Measurements from ENCODE around the gene BNC1.
"Not testable (repeated sequence)": the region's sequence is repeated elsewhere in the genome, so short reads cannot be mapped to it uniquely, and the experiment has no call there.

BNC1 gene

GRCh38 chr15:83285284-83285978, 967 bp upstream of the BNC1 start:
- Mint-ChIP-seq H3K4me1 (ENCODE audit: low read depth) (peaks cover 3% of the 10 kb centered on the region), H3K27me3 (ENCODE audit: low read depth) (peaks cover 77% of the 10 kb centered on the region), H3K36me3 (ENCODE audit: low read depth) (no peaks in the 10 kb centered on the region), H3K27ac (no peak overlapping the region), H3K4me3 (no peak overlapping the region), H3K9me3 (no peaks in the 10 kb centered on the region)

- Mint-ChIP-seq H3K9me3 (no peaks in the 10 kb centered on the region), H3K27ac (peak overlapping the region; percentile 19), H3K4me3 (no peak overlapping the region), H3K36me3 (ENCODE audit: low read depth) (no peaks in the 10 kb centered on the region), H3K27me3 (ENCODE audit: low read depth) (peaks cover 82% of the 10 kb centered on the region), H3K4me1 (ENCODE audit: low read depth) (peaks cover 3% of the 10 kb centered on the region)
Measured at GRCh38 chr15:83283813-83284558, 478 bp downstream of the BNC1 start.

- peaks cover 86% of the 10 kb centered on the region for H3K27me3 Mint-ChIP-seq (ENCODE audit: low read depth)
- peaks cover 3% of the 10 kb centered on the region for H3K4me1 Mint-ChIP-seq (ENCODE audit: low read depth)
- no peak overlapping the region for H3K27ac Mint-ChIP-seq
- no peaks in the 10 kb centered on the region for H3K9me3 Mint-ChIP-seq
- no peak overlapping the region for H3K4me3 Mint-ChIP-seq
- no peaks in the 10 kb centered on the region for H3K36me3 Mint-ChIP-seq (ENCODE audit: low read depth)
Measured at GRCh38 chr15:83283138-83283812, 1.2 kb downstream of the BNC1 start.

- H3K36me3 Mint-ChIP-seq (ENCODE audit: low read depth), result no peaks in the 10 kb centered on the region
- no peak overlapping the region for H3K27ac Mint-ChIP-seq
- no peaks in the 10 kb centered on the region for H3K9me3 Mint-ChIP-seq
- peaks cover 3% of the 10 kb centered on the region for H3K4me1 Mint-ChIP-seq (ENCODE audit: low read depth)
- no peak overlapping the region for H3K4me3 Mint-ChIP-seq
- peaks cover 84% of the 10 kb centered on the region for H3K27me3 Mint-ChIP-seq (ENCODE audit: low read depth)
Measured at GRCh38 chr15:83282776-83283137, 1.7 kb downstream of the BNC1 start.

- Mint-ChIP-seq H3K36me3 (ENCODE audit: low read depth) (no peaks in the 10 kb centered on the region), H3K4me1 (ENCODE audit: low read depth) (peaks cover 3% of the 10 kb centered on the region), H3K27me3 (ENCODE audit: low read depth) (peaks cover 80% of the 10 kb centered on the region), H3K9me3 (no peaks in the 10 kb centered on the region), H3K27ac (no peak overlapping the region), H3K4me3 (no peak overlapping the region)
Measured at GRCh38 chr15:83282141-83282540, 2.3 kb downstream of the BNC1 start.

GRCh38 chr15:83278191-83278590, 6.3 kb downstream of the BNC1 start:
- no peaks in the 10 kb centered on the region for H3K4me1 Mint-ChIP-seq (ENCODE audit: low read depth)
- no peak overlapping the region for H3K27ac Mint-ChIP-seq
- H3K27me3 Mint-ChIP-seq (ENCODE audit: low read depth), result peaks cover 60% of the 10 kb centered on the region
- no peaks in the 10 kb centered on the region for H3K9me3 Mint-ChIP-seq
- no peak overlapping the region for H3K4me3 Mint-ChIP-seq
- no peaks in the 10 kb centered on the region for H3K36me3 Mint-ChIP-seq (ENCODE audit: low read depth)

- Mint-ChIP-seq H3K27ac (no peak overlapping the region), H3K4me3 (no peak overlapping the region), H3K9me3 (no peaks in the 10 kb centered on the region), H3K36me3 (ENCODE audit: low read depth) (no peaks in the 10 kb centered on the region), H3K27me3 (ENCODE audit: low read depth) (peaks cover 46% of the 10 kb centered on the region), H3K4me1 (ENCODE audit: low read depth) (no peaks in the 10 kb centered on the region)
Measured at GRCh38 chr15:83276661-83277060, 7.8 kb downstream of the BNC1 start.

GRCh38 chr15:83275412-83275811, 9.1 kb downstream of the BNC1 start:
- H3K4me1 Mint-ChIP-seq (ENCODE audit: low read depth), result no peaks in the 10 kb centered on the region
- no peaks in the 10 kb centered on the region for H3K9me3 Mint-ChIP-seq
- H3K27ac Mint-ChIP-seq, result no peak overlapping the region
- peaks cover 39% of the 10 kb centered on the region for H3K27me3 Mint-ChIP-seq (ENCODE audit: low read depth)
- no peaks in the 10 kb centered on the region for H3K36me3 Mint-ChIP-seq (ENCODE audit: low read depth)
- no peak overlapping the region for H3K4me3 Mint-ChIP-seq

GRCh38 chr15:83270176-83270575, 14.3 kb downstream of the BNC1 start:
- Mint-ChIP-seq H3K9me3 (no peaks in the 10 kb centered on the region), H3K36me3 (ENCODE audit: low read depth) (no peaks in the 10 kb centered on the region), H3K27ac (no peak overlapping the region), H3K4me3 (no peak overlapping the region), H3K4me1 (ENCODE audit: low read depth) (no peaks in the 10 kb centered on the region), H3K27me3 (ENCODE audit: low read depth) (peaks cover 27% of the 10 kb centered on the region)

GRCh38 chr15:83268147-83268546, 16.3 kb downstream of the BNC1 start:
- Mint-ChIP-seq H3K36me3 (ENCODE audit: low read depth) (no peaks in the 10 kb centered on the region), H3K4me3 (no peak overlapping the region), H3K9me3 (no peaks in the 10 kb centered on the region), H3K4me1 (ENCODE audit: low read depth) (no peaks in the 10 kb centered on the region), H3K27ac (no peak overlapping the region), H3K27me3 (ENCODE audit: low read depth) (peaks cover 30% of the 10 kb centered on the region)

- H3K36me3 Mint-ChIP-seq (ENCODE audit: low read depth), result no peaks in the 10 kb centered on the region
- H3K27ac Mint-ChIP-seq, result no peak overlapping the region
- H3K4me3 Mint-ChIP-seq, result no peak overlapping the region
- H3K4me1 Mint-ChIP-seq (ENCODE audit: low read depth), result no peaks in the 10 kb centered on the region
- peaks cover 27% of the 10 kb centered on the region for H3K27me3 Mint-ChIP-seq (ENCODE audit: low read depth)
- H3K9me3 Mint-ChIP-seq, result no peaks in the 10 kb centered on the region
Measured at GRCh38 chr15:83262594-83263315, 21.7 kb downstream of the BNC1 start.

- H3K27ac Mint-ChIP-seq; H3K9me3 Mint-ChIP-seq; H3K4me3 Mint-ChIP-seq; H3K4me1 Mint-ChIP-seq (ENCODE audit: low read depth); H3K36me3 Mint-ChIP-seq (ENCODE audit: low read depth): not testable (repeated sequence)
- peaks cover 25% of the 10 kb centered on the region for H3K27me3 Mint-ChIP-seq (ENCODE audit: low read depth)
Measured at GRCh38 chr15:83262181-83262580, 22.3 kb downstream of the BNC1 start.

- Mint-ChIP-seq H3K9me3 (no peaks in the 10 kb centered on the region), H3K27me3 (ENCODE audit: low read depth) (peaks cover 45% of the 10 kb centered on the region), H3K4me3 (no peak overlapping the region), H3K27ac (no peak overlapping the region), H3K36me3 (ENCODE audit: low read depth) (no peaks in the 10 kb centered on the region), H3K4me1 (ENCODE audit: low read depth) (no peaks in the 10 kb centered on the region)
Measured at GRCh38 chr15:83250781-83251180, 33.7 kb downstream of the BNC1 start.

- Mint-ChIP-seq H3K4me3 (no peak overlapping the region), H3K27me3 (ENCODE audit: low read depth) (peaks cover 55% of the 10 kb centered on the region), H3K36me3 (ENCODE audit: low read depth) (peaks cover 1% of the 10 kb centered on the region), H3K4me1 (ENCODE audit: low read depth) (no peaks in the 10 kb centered on the region), H3K27ac (no peak overlapping the region), H3K9me3 (no peaks in the 10 kb centered on the region)
Measured at GRCh38 chr15:83249030-83249343, 35.5 kb downstream of the BNC1 start.

All from T-helper 1 cell treated with Interleukin-12 subunit alpha and Interleukin-12 subunit beta and Interleukin-4 antibody, amounts not matched to agents 30 μg/mL and 1 μg/mL, for 36 hours (primary cell).